A549 treated with dexamethasone at 1 μM for 4 hours (cell line): ENCODE results near the gene RMRP. TPM values are rescaled to one million over a fixed set of nuclear protein-coding genes. Genes with fewer than 3 reads are reported as not detected.

Experiments used
- total RNA-seq: library from RNA; stranded (reverse); fragments of 200-300 nt; extraction: Qiagen RNA extraction; gene quantifications from 5 replicates; pipeline ENCODE4 v1.2.3, GENCODE V29; 2022

The RMRP gene
- 4.7 to 10.3 TPM (median 5.3 TPM) in 3 of 5 replicates, not detected in the others for total RNA-seq

GRCh38 chr9:35657546-35658136, at the start of gene RMRP:
Gene RMRP (minus strand): TSS chr9:35658019.

DNA sequence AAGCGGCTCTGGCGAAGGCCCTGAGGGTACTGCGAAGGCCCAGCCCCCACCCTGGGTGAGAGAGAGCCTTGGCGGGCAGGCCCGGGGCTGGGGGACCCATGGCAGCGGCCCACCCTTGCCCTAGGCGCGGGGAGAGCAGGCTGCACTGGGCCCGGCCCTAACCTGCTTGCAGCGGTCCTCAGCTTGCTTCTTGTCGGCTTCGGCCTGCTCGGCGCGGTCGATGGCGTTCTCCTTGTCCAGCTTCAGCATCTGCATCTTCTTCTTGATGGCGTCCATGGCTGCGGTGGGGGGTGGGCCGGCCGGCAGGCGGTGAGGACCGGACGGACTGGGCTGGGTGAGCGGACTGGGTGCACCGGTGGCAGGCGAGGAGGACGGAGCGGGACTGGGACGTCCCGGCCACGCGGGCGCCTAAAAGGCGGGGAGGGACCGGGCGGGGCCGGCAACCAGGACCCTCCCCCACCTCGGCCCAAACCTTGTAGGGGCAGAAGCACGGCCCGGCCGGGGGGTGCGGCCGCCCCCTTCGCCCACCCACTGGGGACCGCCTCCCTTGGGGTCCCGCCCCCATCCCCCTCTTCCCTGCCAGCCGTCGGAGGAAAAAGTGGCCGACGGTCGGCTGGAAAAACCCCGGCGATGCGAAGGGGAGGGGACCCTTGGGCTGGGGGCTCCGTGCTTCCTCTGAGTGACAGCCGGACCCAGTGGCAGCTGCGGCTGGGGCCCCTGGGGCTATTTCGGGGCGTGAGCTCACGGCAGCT, 31.9 kb upstream of the RMRP start, which contains the start of gene TPM2:
TPM2 (minus strand) TSS at position 384 of the 752 bp plus-strand sequence; CDS start at position 276, 108 bp downstream.

DNA sequence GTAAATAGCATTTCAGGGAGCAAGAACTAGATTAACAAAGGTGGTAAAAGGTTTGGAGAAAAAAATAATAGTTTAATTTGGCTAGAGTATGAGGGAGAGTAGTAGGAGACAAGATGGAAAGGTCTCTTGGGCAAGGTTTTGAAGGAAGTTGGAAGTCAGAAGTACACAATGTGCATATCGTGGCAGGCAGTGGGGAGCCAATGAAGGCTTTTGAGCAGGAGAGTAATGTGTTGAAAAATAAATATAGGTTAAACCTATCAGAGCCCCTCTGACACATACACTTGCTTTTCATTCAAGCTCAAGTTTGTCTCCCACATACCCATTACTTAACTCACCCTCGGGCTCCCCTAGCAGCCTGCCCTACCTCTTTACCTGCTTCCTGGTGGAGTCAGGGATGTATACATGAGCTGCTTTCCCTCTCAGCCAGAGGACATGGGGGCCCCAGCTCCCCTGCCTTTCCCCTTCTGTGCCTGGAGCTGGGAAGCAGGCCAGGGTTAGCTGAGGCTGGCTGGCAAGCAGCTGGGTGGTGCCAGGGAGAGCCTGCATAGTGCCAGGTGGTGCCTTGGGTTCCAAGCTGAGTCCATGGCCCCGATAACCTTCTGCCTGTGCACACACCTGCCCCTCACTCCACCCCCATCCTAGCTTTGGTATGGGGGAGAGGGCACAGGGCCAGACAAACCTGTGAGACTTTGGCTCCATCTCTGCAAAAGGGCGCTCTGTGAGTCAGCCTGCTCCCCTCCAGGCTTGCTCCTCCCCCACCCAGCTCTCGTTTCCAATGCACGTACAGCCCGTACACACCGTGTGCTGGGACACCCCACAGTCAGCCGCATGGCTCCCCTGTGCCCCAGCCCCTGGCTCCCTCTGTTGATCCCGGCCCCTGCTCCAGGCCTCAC, 15.6 kb upstream of the RMRP start, which contains the start of gene CA9:
CA9 (plus strand) TSS at position 797 of the 893 bp plus-strand sequence; CDS start at position 829, 32 bp downstream.

DNA sequence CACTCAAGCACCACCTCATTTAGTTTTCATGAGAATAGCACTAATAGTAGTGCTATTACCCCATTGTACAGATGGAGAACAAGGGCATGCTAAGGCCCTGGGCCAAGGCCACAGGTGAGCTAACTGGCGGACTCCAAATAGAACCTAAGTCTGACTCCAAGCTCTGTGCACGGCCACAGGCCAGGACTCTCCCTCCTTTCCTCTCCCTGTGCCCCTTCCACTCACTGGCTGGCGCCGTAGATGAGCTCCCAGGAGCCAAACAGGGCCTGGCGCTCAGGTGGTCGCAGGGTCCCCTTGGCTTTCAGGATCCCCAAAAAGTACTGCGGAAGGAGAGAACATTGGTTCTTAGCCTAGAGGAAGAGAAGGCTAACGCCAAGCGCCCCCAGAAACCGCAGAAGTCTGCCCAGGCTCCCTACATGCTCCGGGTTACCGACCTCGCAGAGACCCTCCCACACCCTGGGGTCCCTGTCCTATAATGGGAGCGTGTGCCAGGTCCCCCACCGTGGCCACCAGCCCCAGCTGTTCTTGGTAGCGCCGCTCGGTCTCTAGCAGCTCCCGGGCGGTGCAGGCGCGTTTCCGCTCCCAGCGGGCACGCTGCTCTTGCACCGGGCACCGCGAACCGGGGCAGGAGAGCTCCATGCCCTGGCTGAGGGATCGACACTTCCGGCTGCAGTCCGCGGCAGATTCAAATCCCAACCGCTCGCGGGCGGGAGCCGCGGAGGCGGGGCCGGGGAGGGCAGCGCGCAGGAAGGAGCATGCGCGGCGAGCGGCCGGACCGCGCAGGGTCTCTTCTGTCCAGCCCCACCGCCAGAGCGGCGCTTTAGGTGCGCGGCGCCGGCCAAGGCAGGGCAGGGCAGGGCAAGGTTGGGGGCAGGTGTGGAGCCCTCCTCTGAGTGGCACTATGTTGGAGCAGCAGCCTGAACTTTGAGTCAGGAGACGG, 7.0 kb upstream of the RMRP start, which contains the start of gene ARHGEF39:
ARHGEF39 (minus strand) TSS at position 665 of the 940 bp plus-strand sequence; CDS start at position 639, 26 bp downstream.

DNA sequence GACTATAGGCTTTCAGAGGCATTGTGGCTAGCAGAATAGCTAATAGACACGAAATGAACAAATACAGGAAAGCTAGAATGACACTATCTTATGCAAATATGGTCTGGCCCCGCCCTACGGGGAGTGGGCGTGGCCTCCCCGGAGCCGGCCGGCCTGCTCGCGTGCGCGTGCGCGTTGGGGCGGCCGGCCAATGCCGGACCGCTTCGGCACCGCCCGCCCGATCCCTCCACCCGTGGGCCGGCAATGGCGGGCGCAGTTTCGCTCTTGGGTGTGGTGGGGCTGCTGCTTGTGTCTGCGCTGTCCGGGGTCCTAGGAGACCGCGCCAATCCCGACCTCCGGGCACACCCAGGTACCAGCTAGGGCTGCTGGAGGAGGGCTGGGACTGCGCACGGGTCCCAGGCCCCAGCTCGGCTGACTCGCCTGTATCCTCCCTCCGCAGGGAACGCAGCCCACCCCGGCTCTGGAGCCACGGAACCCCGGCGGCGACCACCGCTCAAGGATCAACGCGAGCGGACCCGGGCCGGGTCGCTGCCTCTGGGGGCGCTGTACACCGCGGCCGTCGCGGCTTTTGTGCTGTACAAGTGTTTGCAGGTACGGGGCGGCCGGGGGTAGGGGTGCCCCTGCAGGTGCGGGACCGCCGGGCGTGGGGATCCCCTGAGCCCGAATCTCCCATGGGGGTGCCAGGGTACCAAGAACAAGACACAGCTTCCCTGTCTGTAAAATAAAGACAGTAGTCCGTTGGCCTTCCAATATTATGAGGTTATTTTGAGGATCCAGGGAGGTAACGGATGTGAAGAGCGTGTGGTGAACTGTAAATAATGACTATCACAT, 533 bp upstream of the RMRP start, which contains the start of gene CCDC107:
CCDC107 (plus strand) TSS at position 156 of the 831 bp plus-strand sequence; CDS start at position 244, 88 bp downstream.

GRCh38 chr9:35650341-35651158, 7.3 kb downstream of the RMRP start, which contains the start of gene SIT1:
Gene SIT1 (minus strand): TSS chr9:35650931. CDS start chr9:35650853, 78 bp downstream.

GRCh38 chr9:35618325-35618727, 39.5 kb downstream of the RMRP start, which contains the start of gene CD72:
Gene CD72 (minus strand): TSS chr9:35618413. CDS start chr9:35618303, 110 bp downstream.

Other genes starting within 250 kb of the RMRP start
- gene RUSC2, start 167.9 kb downstream of the RMRP start, total RNA-seq = 19.6 to 36.1 TPM (median 33.1 TPM) in 5 replicates
- gene TESK1, start 52.8 kb downstream of the RMRP start, total RNA-seq = 19.4 to 32.8 TPM (median 30.3 TPM) in 5 replicates
- 0.18 to 0.42 TPM (median 0.29 TPM) in 4 of 5 replicates, not detected in the other for gene CD72, start 39.6 kb downstream of the RMRP start, total RNA-seq
- gene SIT1, start 7.1 kb downstream of the RMRP start, total RNA-seq = not detected in 5 replicates
- 24.5 to 32.3 TPM (median 29.5 TPM) in 5 replicates for gene CCDC107, start 273 bp upstream of the RMRP start, total RNA-seq
- gene ARHGEF39, start 7.2 kb upstream of the RMRP start, total RNA-seq = 11.5 to 16.2 TPM (median 15.4 TPM) in 5 replicates
- 5.6 to 10.5 TPM (median 8.9 TPM) in 5 replicates for gene CA9, start 15.9 kb upstream of the RMRP start, total RNA-seq
- gene TPM2, start 31.9 kb upstream of the RMRP start, total RNA-seq = 663 to 742 TPM (median 711 TPM) in 5 replicates
- gene TLN1, start 74.2 kb upstream of the RMRP start, total RNA-seq = 103 to 127 TPM (median 113 TPM) in 5 replicates
- 52.5 to 59.5 TPM (median 55.6 TPM) in 5 replicates for gene CREB3, start 74.6 kb upstream of the RMRP start, total RNA-seq
- 22.8 to 39.1 TPM (median 34.1 TPM) in 5 replicates for gene GBA2, start 91.2 kb upstream of the RMRP start, total RNA-seq
- gene RGP1, start 91.3 kb upstream of the RMRP start, total RNA-seq = 11.9 to 19.3 TPM (median 18.8 TPM) in 5 replicates
- gene MSMP, start 96.3 kb upstream of the RMRP start, total RNA-seq = not detected in 5 replicates
- 3.6 to 6.2 TPM (median 5.0 TPM) in 5 replicates for gene NPR2, start 133.6 kb upstream of the RMRP start, total RNA-seq
- 0.24 to 0.51 TPM (median 0.34 TPM) in 5 replicates for gene SPAG8, start 154.2 kb upstream of the RMRP start, total RNA-seq
- gene HINT2, start 157.0 kb upstream of the RMRP start, total RNA-seq = 73.2 to 94.8 TPM (median 82.2 TPM) in 5 replicates
- not detected in 5 replicates for gene FAM221B, start 170.7 kb upstream of the RMRP start, total RNA-seq
- gene TMEM8B, start 171.2 kb upstream of the RMRP start, total RNA-seq = 2.1 to 4.5 TPM (median 3.6 TPM) in 5 replicates
- gene OR13J1, start 212.4 kb upstream of the RMRP start, total RNA-seq = not detected in 5 replicates
- gene HRCT1, start 248.2 kb upstream of the RMRP start, total RNA-seq = 0.14 to 0.40 TPM (median 0.18 TPM) in 5 replicates